HG03064 (cell line): Measurements from ENCODE around the gene ACAD11.
A peak's percentile ranks its signal among the peaks of the same experiment; 100 is the strongest.
"Not testable (repeated sequence)": the region's sequence is repeated elsewhere in the genome, so short reads cannot be mapped to it uniquely, and the experiment has no call there.

Experiments used
- ATAC-seq: cut with Tn5 transposase; IDR thresholded peaks from one replicate; pipeline ENCODE4 v1.9.1; 2021; ENCODE audit warnings: low read depth; ENCODE audit not compliant: unreplicated experiment

The ACAD11 gene

GRCh38 chr3:132654190-132654589, 5.4 kb downstream of the ACAD11 start:
- no peak for ATAC-seq

GRCh38 chr3:132652640-132653270, 6.9 kb downstream of the ACAD11 start:
- ATAC-seq, result no peak

GRCh38 chr3:132650153-132650552, 9.5 kb downstream of the ACAD11 start:
- no peak for ATAC-seq

GRCh38 chr3:132645058-132645457, 14.6 kb downstream of the ACAD11 start:
- no peak for ATAC-seq

GRCh38 chr3:132643366-132643765, 16.2 kb downstream of the ACAD11 start:
- ATAC-seq, result no peak

GRCh38 chr3:132642539-132642847, 17.1 kb downstream of the ACAD11 start:
- no peak for ATAC-seq

GRCh38 chr3:132641837-132642538, 17.6 kb downstream of the ACAD11 start:
- no peak for ATAC-seq

- ATAC-seq, result not testable (repeated sequence)
Measured at GRCh38 chr3:132641427-132641826, 18.2 kb downstream of the ACAD11 start.

- no peak for ATAC-seq
Measured at GRCh38 chr3:132638706-132639105, 20.9 kb downstream of the ACAD11 start.

GRCh38 chr3:132637590-132637989, 22.0 kb downstream of the ACAD11 start:
- ATAC-seq, result no peak

- no peak for ATAC-seq
Measured at GRCh38 chr3:132635052-132635451, 24.6 kb downstream of the ACAD11 start.

- ATAC-seq, result no peak
Measured at GRCh38 chr3:132630612-132631011, 29.0 kb downstream of the ACAD11 start.

GRCh38 chr3:132629928-132630327, 29.7 kb downstream of the ACAD11 start:
- ATAC-seq, result no peak

GRCh38 chr3:132628157-132628556, 31.5 kb downstream of the ACAD11 start:
- no peak for ATAC-seq

- ATAC-seq, result no peak
Measured at GRCh38 chr3:132626955-132627354, 32.7 kb downstream of the ACAD11 start.

GRCh38 chr3:132625613-132626012, 34.0 kb downstream of the ACAD11 start:
- ATAC-seq, result peak; percentile 82

- ATAC-seq, result no peak
Measured at GRCh38 chr3:132624790-132625189, 34.8 kb downstream of the ACAD11 start.

GRCh38 chr3:132623646-132624045, 36.0 kb downstream of the ACAD11 start:
- no peak for ATAC-seq

- ATAC-seq, result no peak
Measured at GRCh38 chr3:132622761-132623160, 36.8 kb downstream of the ACAD11 start.

- ATAC-seq, result no peak
Measured at GRCh38 chr3:132622148-132622547, 37.5 kb downstream of the ACAD11 start.

- no peak for ATAC-seq
Measured at GRCh38 chr3:132616780-132617179, 42.8 kb downstream of the ACAD11 start.

- ATAC-seq, result no peak
Measured at GRCh38 chr3:132615881-132616280, 43.7 kb downstream of the ACAD11 start.
